HepG2 (cell line): ENCODE results near the gene SLC25A47.

Experiments used
- EHMT2 ChIP-seq: fragments of 200-600 bp; sonication (generic); IDR thresholded peaks from 2 replicates; pipeline ENCODE4 v1.7.0; 2017; ENCODE audit warnings: antibody characterized with exemption, low read depth, low read length, borderline replicate concordance
- JUN ChIP-seq: sonication (generic); formaldehyde crosslinking; IDR thresholded peaks from 2 replicates; pipeline ENCODE4 v1.4.0; 2020; ENCODE audit warnings: mild to moderate bottlenecking, missing genetic modification reagents
- POLR2AphosphoS5 ChIP-seq: IDR thresholded peaks from 2 replicates; pipeline ENCODE4 v1.6.1; 2012; ENCODE audit warnings: low read depth, low read length
- SIN3A ChIP-seq: IDR thresholded peaks from 2 replicates; pipeline ENCODE4 v1.6.1; 2011; ENCODE audit warnings: low read depth, mild to moderate bottlenecking, control low read depth, low read length, borderline replicate concordance

DNA sequence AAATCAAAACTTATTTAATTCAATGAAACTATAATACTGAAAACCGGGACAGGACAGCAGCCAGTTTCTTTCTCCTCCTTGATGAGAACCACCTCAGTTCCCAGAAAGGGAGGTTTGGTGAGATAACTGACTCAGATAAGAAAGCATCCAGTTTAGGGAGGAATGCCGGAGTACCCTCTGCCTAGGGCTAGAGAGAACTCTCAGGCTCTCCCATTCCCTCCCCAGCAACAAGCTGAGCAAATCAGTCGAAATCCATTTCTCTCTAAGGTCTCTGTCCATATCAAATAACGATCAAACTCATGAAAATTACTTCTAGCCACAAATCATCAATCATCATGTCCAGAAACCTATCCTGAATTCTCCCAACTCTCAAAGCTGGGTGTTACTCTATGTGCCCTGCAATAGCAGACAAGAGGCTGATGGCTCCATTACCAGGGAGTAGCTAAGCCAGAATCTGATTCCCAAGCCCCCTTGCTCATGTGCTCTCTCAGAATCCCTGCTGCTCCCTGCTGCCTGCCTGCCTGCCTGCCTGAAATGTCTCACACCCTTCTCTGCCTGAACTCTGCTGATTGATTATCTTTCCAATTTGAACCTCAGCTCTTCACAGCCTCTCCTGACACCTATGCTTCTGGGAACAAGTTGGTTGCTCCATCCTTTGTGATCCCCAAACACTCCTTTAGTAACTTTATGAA is 49.4 kb downstream of the SLC25A47 start:
- TF ChIP-seq EHMT2: no peak
- no peak for TF ChIP-seq JUN (CRISPR knock-in tag)
- TF ChIP-seq POLR2AphosphoS5: no peak
- TF ChIP-seq SIN3A: no peak
